Measurements from ENCODE around the gene GRK2.

DNA sequence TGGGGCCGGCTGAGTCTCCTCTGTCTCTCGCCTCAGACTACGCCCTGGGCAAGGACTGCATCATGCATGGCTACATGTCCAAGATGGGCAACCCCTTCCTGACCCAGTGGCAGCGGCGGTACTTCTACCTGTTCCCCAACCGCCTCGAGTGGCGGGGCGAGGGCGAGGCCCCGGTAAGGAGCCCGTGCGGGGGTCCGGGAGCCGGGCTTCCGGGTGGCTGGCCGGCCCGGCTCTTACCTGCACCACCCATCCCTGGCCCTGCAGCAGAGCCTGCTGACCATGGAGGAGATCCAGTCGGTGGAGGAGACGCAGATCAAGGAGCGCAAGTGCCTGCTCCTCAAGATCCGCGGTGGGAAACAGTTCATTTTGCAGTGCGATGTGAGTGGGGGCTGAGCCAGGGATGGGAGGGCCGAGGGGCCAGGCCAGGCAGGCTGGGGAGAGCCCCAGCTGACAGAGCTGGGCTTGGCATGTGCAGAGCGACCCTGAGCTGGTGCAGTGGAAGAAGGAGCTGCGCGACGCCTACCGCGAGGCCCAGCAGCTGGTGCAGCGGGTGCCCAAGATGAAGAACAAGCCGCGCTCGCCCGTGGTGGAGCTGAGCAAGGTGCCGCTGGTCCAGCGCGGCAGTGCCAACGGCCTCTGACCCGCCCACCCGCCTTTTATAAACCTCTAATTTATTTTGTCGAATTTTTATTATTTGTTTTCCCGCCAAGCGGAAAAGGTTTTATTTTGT, 18.7 kb downstream of the GRK2 start:
- TF ChIP-seq POLR2A (IDR thresholded peaks at IDR 0.05) = no peak
- TF ChIP-seq, protein P1, sequence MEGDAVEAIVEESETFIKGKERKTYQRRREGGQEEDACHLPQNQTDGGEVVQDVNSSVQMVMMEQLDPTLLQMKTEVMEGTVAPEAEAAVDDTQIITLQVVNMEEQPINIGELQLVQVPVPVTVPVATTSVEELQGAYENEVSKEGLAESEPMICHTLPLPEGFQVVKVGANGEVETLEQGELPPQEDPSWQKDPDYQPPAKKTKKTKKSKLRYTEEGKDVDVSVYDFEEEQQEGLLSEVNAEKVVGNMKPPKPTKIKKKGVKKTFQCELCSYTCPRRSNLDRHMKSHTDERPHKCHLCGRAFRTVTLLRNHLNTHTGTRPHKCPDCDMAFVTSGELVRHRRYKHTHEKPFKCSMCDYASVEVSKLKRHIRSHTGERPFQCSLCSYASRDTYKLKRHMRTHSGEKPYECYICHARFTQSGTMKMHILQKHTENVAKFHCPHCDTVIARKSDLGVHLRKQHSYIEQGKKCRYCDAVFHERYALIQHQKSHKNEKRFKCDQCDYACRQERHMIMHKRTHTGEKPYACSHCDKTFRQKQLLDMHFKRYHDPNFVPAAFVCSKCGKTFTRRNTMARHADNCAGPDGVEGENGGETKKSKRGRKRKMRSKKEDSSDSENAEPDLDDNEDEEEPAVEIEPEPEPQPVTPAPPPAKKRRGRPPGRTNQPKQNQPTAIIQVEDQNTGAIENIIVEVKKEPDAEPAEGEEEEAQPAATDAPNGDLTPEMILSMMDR (IDR thresholded peaks at IDR 0.05) = no peak

All from heart left ventricle (tissue), 13 donors.